Sigmoid colon (tissue), 4 donors: ENCODE measurements around the gene CASP9.

Source experiments
- CTCF ChIP-seq, 4 experiments: fragments of 450-650 bp in 3 of 4; fragments of 200-600 bp in 1 of 4; IDR thresholded peaks; one replicate each; pipeline ENCODE4 v1.5.1; 2016 to 2019; ENCODE audit warnings: antibody characterized with exemption in 4 of 4, mild to moderate bottlenecking in 3 of 4, moderate library complexity in 2 of 4
- EP300 ChIP-seq, 4 donors: sonication (generic); formaldehyde crosslinking; IDR thresholded peaks; one replicate each; pipeline ENCODE4 v1.6.1; 2017; ENCODE audit warnings: antibody characterized with exemption in 4 of 4
- POLR2A ChIP-seq, 2 donors: fragments of 450-650 bp; IDR thresholded peaks; one replicate each; pipeline ENCODE4 v1.6.1; 2016; ENCODE audit warnings: antibody characterized with exemption in 2 of 2, mild to moderate bottlenecking in 2 of 2, moderate library complexity in 2 of 2
- POLR2AphosphoS5 ChIP-seq, 4 donors: sonication (generic); formaldehyde crosslinking; IDR thresholded peaks; one replicate each; pipeline ENCODE4 v1.6.1; 2017; ENCODE audit warnings: antibody characterized with exemption in 4 of 4

GRCh38 chr1:15443281-15443680, 80.7 kb downstream of the CASP9 start:
- TF ChIP-seq CTCF (IDR thresholded peaks at IDR 0.05) (no peak), POLR2A (IDR thresholded peaks at IDR 0.05) (no peak), EP300 (IDR thresholded peaks at IDR 0.05) (no peak), POLR2AphosphoS5 (IDR thresholded peaks at IDR 0.05) (no peak)
